ENCODE measurements around the gene C19orf73. TPM values are rescaled to one million over a fixed set of nuclear protein-coding genes. Genes with fewer than 3 reads are reported as not detected.

C19orf73 gene, protein sequence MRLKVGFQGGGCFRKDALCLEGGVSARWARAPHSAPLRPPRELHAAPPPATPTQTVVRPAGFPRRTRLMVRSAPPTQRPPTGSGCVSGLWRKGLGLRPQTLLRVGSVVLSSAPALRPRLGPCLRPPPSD
- not detected for total RNA-seq

DNA sequence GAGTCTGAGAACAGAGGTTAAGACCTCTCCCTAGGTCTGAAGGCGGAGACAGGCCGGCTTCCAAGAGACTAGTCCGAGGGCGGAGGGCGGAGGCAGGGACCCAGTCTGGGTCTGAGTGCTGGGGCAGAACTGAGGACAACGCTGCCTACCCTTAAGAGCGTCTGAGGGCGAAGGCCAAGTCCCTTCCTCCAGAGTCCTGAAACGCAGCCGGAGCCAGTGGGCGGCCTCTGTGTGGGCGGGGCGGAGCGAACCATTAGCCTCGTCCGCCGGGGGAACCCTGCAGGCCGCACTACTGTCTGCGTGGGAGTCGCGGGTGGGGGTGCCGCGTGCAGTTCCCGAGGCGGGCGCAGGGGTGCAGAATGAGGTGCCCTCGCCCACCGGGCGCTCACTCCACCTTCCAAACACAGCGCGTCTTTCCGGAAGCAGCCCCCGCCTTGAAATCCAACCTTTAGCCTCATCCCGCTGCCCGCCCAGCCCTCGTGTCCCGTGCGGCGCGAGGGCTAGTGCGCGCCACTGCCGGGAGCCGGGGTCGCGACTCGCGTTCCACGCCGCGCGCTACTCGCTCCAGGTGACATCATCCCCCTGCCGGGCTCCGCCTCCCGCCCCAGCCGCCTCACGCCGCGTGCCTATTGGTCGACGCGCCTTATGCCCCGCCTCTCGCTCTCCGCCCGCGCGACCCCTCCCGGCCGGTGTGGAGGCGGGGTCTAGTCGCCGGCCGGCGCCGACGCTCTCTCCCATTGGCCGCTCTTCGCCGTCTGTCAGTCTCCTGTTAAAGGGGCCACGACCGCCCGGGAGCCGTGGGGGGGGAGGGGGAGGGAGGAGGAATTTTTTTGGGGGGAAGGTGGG, at the start of gene C19orf73:
C19orf73 (minus strand) TSS at position 579 of the 846 bp plus-strand sequence; CDS start at position 458, 121 bp downstream.
- Histone ChIP-seq H3K36me3 (no peaks in the 10 kb centered on the region), H3K4me1 (peaks cover 37% of the 10 kb centered on the region), H3K27ac (peak within 1 kb of the TSS; percentile 92), H3K9me3 (no peaks in the 10 kb centered on the region), H3K4me3 (peak within 1 kb of the TSS; percentile 64 to 73), H3K27me3 (no peaks in the 10 kb centered on the region)
- peak in 1 of 2 donors; percentile 56 for TF ChIP-seq POLR2A (IDR thresholded peaks at IDR 0.05)
- TF ChIP-seq POLR2AphosphoS5 (IDR thresholded peaks at IDR 0.05; ENCODE audit: insufficient read depth in 1 of 2, low read depth in 1 of 2) = peak; percentile 31 to 91
- TF ChIP-seq CTCF (IDR thresholded peaks at IDR 0.05) = peak in 1 of 3 experiments; percentile 18
- peak in 1 of 2 donors; percentile 91 for DNase-seq (ENCODE audit: extremely low spot score in 2 of 2)
- intact Hi-C loops (cut with DNase I) = no loop called here

GRCh38 chr19:49168421-49168820, 49.5 kb upstream of the C19orf73 start:
- Histone ChIP-seq H3K9me3 (no peaks in the 10 kb centered on the region), H3K4me3 (no peak overlapping the region), H3K4me1 (peaks cover 11% of the 10 kb centered on the region), H3K36me3 (peaks cover 0 to 40% of the 10 kb centered on the region in 2 donors), H3K27me3 (no peaks in the 10 kb centered on the region), H3K27ac (no peak overlapping the region)
- intact Hi-C loops (cut with DNase I) = no loop called here
- DNase-seq (ENCODE audit: extremely low spot score in 2 of 2) = no peak
- TF ChIP-seq CTCF (IDR thresholded peaks at IDR 0.05) = no peak
- TF ChIP-seq POLR2A (IDR thresholded peaks at IDR 0.05) = no peak
- no peak for TF ChIP-seq POLR2AphosphoS5 (IDR thresholded peaks at IDR 0.05; ENCODE audit: insufficient read depth in 1 of 2, low read depth in 1 of 2)

GRCh38 chr19:49167857-49168409, 49.0 kb upstream of the C19orf73 start:
- no peak for TF ChIP-seq CTCF (IDR thresholded peaks at IDR 0.05)
- TF ChIP-seq POLR2A (IDR thresholded peaks at IDR 0.05) = no peak
- TF ChIP-seq POLR2AphosphoS5 (IDR thresholded peaks at IDR 0.05; ENCODE audit: insufficient read depth in 1 of 2, low read depth in 1 of 2) = no peak
- intact Hi-C loops (cut with DNase I) = no loop called here
- H3K27ac ChIP-seq = no peak overlapping the region
- H3K4me1 ChIP-seq = peaks cover 11% of the 10 kb centered on the region
- no peak overlapping the region for H3K4me3 ChIP-seq
- H3K9me3 ChIP-seq = no peaks in the 10 kb centered on the region
- no peaks in the 10 kb centered on the region for H3K27me3 ChIP-seq
- no peak for DNase-seq (ENCODE audit: extremely low spot score in 2 of 2)
- peaks cover 0 to 36% of the 10 kb centered on the region in 2 donors for H3K36me3 ChIP-seq

DNA sequence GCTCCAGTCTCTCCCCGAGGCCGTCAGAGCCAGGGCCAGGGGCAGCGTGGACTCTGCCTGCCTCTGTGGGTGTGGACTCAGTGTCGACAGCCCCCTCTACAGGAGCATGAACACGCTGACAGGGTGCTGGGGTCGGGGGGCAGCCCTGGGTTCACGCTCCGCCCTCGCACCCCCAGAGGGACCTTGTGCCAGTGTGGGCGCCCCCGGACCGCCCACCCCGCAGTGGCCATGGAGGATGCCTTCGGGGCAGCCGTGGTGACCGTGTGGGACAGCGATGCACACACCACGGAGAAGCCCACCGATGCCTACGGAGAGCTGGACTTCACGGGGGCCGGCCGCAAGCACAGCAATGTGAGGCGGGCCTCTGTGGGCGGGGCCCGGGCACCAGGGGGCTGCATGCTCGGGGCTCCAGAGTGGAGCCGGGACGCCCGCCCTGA, 46.9 kb upstream of the C19orf73 start:
- Histone ChIP-seq H3K4me1 (peaks cover 11% of the 10 kb centered on the region), H3K9me3 (no peaks in the 10 kb centered on the region), H3K27ac (peak overlapping the region; percentile 76), H3K4me3 (no peak overlapping the region), H3K27me3 (no peaks in the 10 kb centered on the region), H3K36me3 (peaks cover 0 to 19% of the 10 kb centered on the region in 2 donors)
- no peak for DNase-seq (ENCODE audit: extremely low spot score in 2 of 2)
- TF ChIP-seq POLR2A (IDR thresholded peaks at IDR 0.05) = no peak
- TF ChIP-seq POLR2AphosphoS5 (IDR thresholded peaks at IDR 0.05; ENCODE audit: insufficient read depth in 1 of 2, low read depth in 1 of 2) = no peak
- no peak for TF ChIP-seq CTCF (IDR thresholded peaks at IDR 0.05)
- intact Hi-C loops (cut with DNase I) = no loop called here
